Measurements from ENCODE around the gene PRKG1.
"Not testable (repeated sequence)": the region's sequence is repeated elsewhere in the genome, so short reads cannot be mapped to it uniquely, and the experiment has no call there.

PRKG1 gene

DNA sequence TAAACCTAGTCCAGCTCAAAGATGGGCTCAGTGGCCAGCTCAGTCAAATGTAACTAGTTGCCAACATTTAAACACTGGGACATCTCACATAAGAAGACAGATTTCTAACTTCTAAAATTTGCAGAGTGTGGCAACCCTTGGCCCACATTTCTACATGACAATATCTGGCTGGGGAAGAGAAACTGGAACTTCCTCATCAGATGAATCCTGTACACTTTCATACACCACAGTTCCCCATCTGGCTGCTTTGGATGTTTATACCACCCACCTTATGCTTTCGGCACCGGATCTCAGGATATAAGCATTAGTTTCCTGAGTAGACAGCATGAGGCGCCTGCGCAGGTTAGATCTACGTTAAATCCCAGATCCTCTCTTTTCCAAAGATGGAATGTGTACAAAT is 199.3 kb downstream of the PRKG1 start:
- H2AFZ ChIP-seq (ENCODE audit: low read length), result no peak overlapping the region
- no peaks in the 10 kb centered on the region for H3K9me3 ChIP-seq (replicated peaks in 1 of 2; ENCODE audit: control insufficient read depth in 2 of 2, insufficient read depth in 1 of 2, low read depth in 1 of 2, low read length in 2 of 2)
- no peaks in the 10 kb centered on the region for H3K27me3 ChIP-seq (ENCODE audit: control insufficient read depth in 3 of 3, insufficient read depth in 3 of 3, low read depth in 1 of 3, low read length in 3 of 3)
- H3K18ac ChIP-seq (ENCODE audit: low read length), result no peak overlapping the region
- no peak overlapping the region for H3K4me3 ChIP-seq (ENCODE audit: low read length in 2 of 2)
- H3K4ac ChIP-seq (ENCODE audit: low read length), result no peak overlapping the region
- H4K91ac ChIP-seq (ENCODE audit: low read depth, low read length, poor library complexity), result no peak overlapping the region
- H2BK15ac ChIP-seq (ENCODE audit: low read length), result no peak overlapping the region
- H2BK120ac ChIP-seq (ENCODE audit: low read depth, low read length), result no peak overlapping the region
- no peak overlapping the region for H2BK5ac ChIP-seq (ENCODE audit: low read length)
- H3K14ac ChIP-seq (ENCODE audit: low read length), result no peak overlapping the region
- no peak overlapping the region for H3K23ac ChIP-seq (ENCODE audit: low read depth, low read length, poor library complexity)
- no peak overlapping the region for H3K4me2 ChIP-seq (ENCODE audit: insufficient read depth, low read length, poor library complexity, severe bottlenecking)
- H3K4me1 ChIP-seq (ENCODE audit: control insufficient read depth in 2 of 2, insufficient read depth in 1 of 2, low read depth in 1 of 2, low read length in 2 of 2), result peaks cover 0 to under 1% of the 10 kb centered on the region in 2 donors
- H2BK12ac ChIP-seq (ENCODE audit: low read length), result no peak overlapping the region
- H2AK5ac ChIP-seq (ENCODE audit: low read depth, low read length), result no peak overlapping the region
- no peak overlapping the region for H4K8ac ChIP-seq (ENCODE audit: low read depth, low read length)
- H3K27ac ChIP-seq (replicated peaks; ENCODE audit: low read length), result no peak overlapping the region
- WGBS, 2 donors (ENCODE audit: extremely low coverage in 2 of 2, insufficient read length in 2 of 2, insufficient replicate concordance in 1 of 2), result no CpG with 5 or more reads among the region's 5 CpGs
- H3K9ac ChIP-seq (ENCODE audit: low read depth, low read length, poor library complexity), result no peak overlapping the region
- no peak for DNase-seq (ENCODE audit: low spot score)
- H3K79me1 ChIP-seq (ENCODE audit: low read depth, low read length), result no peaks in the 10 kb centered on the region
- H3K36me3 ChIP-seq (replicated peaks in 1 of 2; ENCODE audit: control insufficient read depth in 2 of 2, insufficient read depth in 2 of 2, low read length in 2 of 2), result no peaks in the 10 kb centered on the region

- not testable (repeated sequence) for H4K91ac ChIP-seq (ENCODE audit: low read depth, low read length, poor library complexity); H3K27me3 ChIP-seq (ENCODE audit: control insufficient read depth in 3 of 3, insufficient read depth in 3 of 3, low read depth in 1 of 3, low read length in 3 of 3)
- no CpG with 5 or more reads among the region's 6 CpGs for WGBS, 2 donors (ENCODE audit: extremely low coverage in 2 of 2, insufficient read length in 2 of 2, insufficient replicate concordance in 1 of 2)
Observed at GRCh38 chr10:51276097-51276496, 201.8 kb downstream of the PRKG1 start.

GRCh38 chr10:51281387-51281786 is 207.1 kb downstream of the PRKG1 start:
- not testable (repeated sequence) for H3K27ac ChIP-seq (replicated peaks; ENCODE audit: low read length); H2BK5ac ChIP-seq (ENCODE audit: low read length); H3K4me2 ChIP-seq (ENCODE audit: insufficient read depth, low read length, poor library complexity, severe bottlenecking); H2AFZ ChIP-seq (ENCODE audit: low read length); H3K4me1 ChIP-seq (ENCODE audit: control insufficient read depth in 2 of 2, insufficient read depth in 1 of 2, low read depth in 1 of 2, low read length in 2 of 2); H4K8ac ChIP-seq (ENCODE audit: low read depth, low read length); H4K91ac ChIP-seq (ENCODE audit: low read depth, low read length, poor library complexity); DNase-seq (ENCODE audit: low spot score); H3K14ac ChIP-seq (ENCODE audit: low read length); H3K23ac ChIP-seq (ENCODE audit: low read depth, low read length, poor library complexity); H2BK120ac ChIP-seq (ENCODE audit: low read depth, low read length); H3K9me3 ChIP-seq (replicated peaks in 1 of 2; ENCODE audit: control insufficient read depth in 2 of 2, insufficient read depth in 1 of 2, low read depth in 1 of 2, low read length in 2 of 2); H3K18ac ChIP-seq (ENCODE audit: low read length); H3K36me3 ChIP-seq (replicated peaks in 1 of 2; ENCODE audit: control insufficient read depth in 2 of 2, insufficient read depth in 2 of 2, low read length in 2 of 2); H3K9ac ChIP-seq (ENCODE audit: low read depth, low read length, poor library complexity); H3K27me3 ChIP-seq (ENCODE audit: control insufficient read depth in 3 of 3, insufficient read depth in 3 of 3, low read depth in 1 of 3, low read length in 3 of 3); H3K4me3 ChIP-seq (ENCODE audit: low read length in 2 of 2); H3K79me1 ChIP-seq (ENCODE audit: low read depth, low read length); H3K4ac ChIP-seq (ENCODE audit: low read length); H2BK15ac ChIP-seq (ENCODE audit: low read length); H2AK5ac ChIP-seq (ENCODE audit: low read depth, low read length); H2BK12ac ChIP-seq (ENCODE audit: low read length)
- no CpG with 5 or more reads among the region's 5 CpGs for WGBS, 2 donors (ENCODE audit: extremely low coverage in 2 of 2, insufficient read length in 2 of 2, insufficient replicate concordance in 1 of 2)

More at GRCh38 chr10:51276097-51276496, 201.8 kb downstream of the PRKG1 start:
- not testable (repeated sequence) for H2AFZ ChIP-seq (ENCODE audit: low read length); DNase-seq (ENCODE audit: low spot score); H2BK12ac ChIP-seq (ENCODE audit: low read length); H2AK5ac ChIP-seq (ENCODE audit: low read depth, low read length); H3K79me1 ChIP-seq (ENCODE audit: low read depth, low read length); H4K8ac ChIP-seq (ENCODE audit: low read depth, low read length); H3K27ac ChIP-seq (replicated peaks; ENCODE audit: low read length); H3K4me1 ChIP-seq (ENCODE audit: control insufficient read depth in 2 of 2, insufficient read depth in 1 of 2, low read depth in 1 of 2, low read length in 2 of 2); H3K9me3 ChIP-seq (replicated peaks in 1 of 2; ENCODE audit: control insufficient read depth in 2 of 2, insufficient read depth in 1 of 2, low read depth in 1 of 2, low read length in 2 of 2); H3K23ac ChIP-seq (ENCODE audit: low read depth, low read length, poor library complexity); H2BK15ac ChIP-seq (ENCODE audit: low read length); H3K18ac ChIP-seq (ENCODE audit: low read length); H2BK5ac ChIP-seq (ENCODE audit: low read length); H2BK120ac ChIP-seq (ENCODE audit: low read depth, low read length); H3K4ac ChIP-seq (ENCODE audit: low read length); H3K36me3 ChIP-seq (replicated peaks in 1 of 2; ENCODE audit: control insufficient read depth in 2 of 2, insufficient read depth in 2 of 2, low read length in 2 of 2); H3K14ac ChIP-seq (ENCODE audit: low read length); H3K9ac ChIP-seq (ENCODE audit: low read depth, low read length, poor library complexity); H3K4me2 ChIP-seq (ENCODE audit: insufficient read depth, low read length, poor library complexity, severe bottlenecking); H3K4me3 ChIP-seq (ENCODE audit: low read length in 2 of 2)

DNA sequence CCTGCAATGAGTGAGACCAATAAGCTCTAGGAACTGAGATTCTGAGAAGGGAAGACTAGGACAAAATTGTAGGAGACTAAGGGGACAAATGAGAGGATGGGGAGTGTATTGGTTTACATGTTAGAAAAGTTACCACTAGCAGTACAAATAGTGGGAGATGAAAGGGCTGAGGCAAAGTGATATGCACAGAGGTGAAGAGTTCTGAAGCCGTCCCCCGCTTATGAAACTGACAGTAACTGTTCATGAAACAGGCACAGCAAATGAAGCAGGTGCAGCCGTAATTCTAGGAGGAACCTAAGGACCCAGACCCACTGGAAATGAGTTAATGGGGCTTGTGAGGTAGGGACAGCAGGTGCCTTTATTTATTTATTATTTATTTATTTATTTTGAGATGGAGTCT is 211.3 kb downstream of the PRKG1 start:
- Histone ChIP-seq H3K27me3 (ENCODE audit: control insufficient read depth in 3 of 3, insufficient read depth in 3 of 3, low read depth in 1 of 3, low read length in 3 of 3) (no peaks in the 10 kb centered on the region), H3K4me2 (ENCODE audit: insufficient read depth, low read length, poor library complexity, severe bottlenecking) (no peak overlapping the region), H2AK5ac (ENCODE audit: low read depth, low read length) (no peak overlapping the region), H2AFZ (ENCODE audit: low read length) (no peak overlapping the region), H3K4me1 (ENCODE audit: control insufficient read depth in 2 of 2, insufficient read depth in 1 of 2, low read depth in 1 of 2, low read length in 2 of 2) (no peaks in the 10 kb centered on the region), H3K79me1 (ENCODE audit: low read depth, low read length) (no peaks in the 10 kb centered on the region), H2BK120ac (ENCODE audit: low read depth, low read length) (no peak overlapping the region), H2BK5ac (ENCODE audit: low read length) (no peak overlapping the region), H3K23ac (ENCODE audit: low read depth, low read length, poor library complexity) (no peak overlapping the region), H4K91ac (ENCODE audit: low read depth, low read length, poor library complexity) (no peak overlapping the region), H3K18ac (ENCODE audit: low read length) (no peak overlapping the region), H3K27ac (replicated peaks; ENCODE audit: low read length) (no peak overlapping the region), H3K4me3 (ENCODE audit: low read length in 2 of 2) (no peak overlapping the region), H3K9ac (ENCODE audit: low read depth, low read length, poor library complexity) (no peak overlapping the region), H3K36me3 (replicated peaks in 1 of 2; ENCODE audit: control insufficient read depth in 2 of 2, insufficient read depth in 2 of 2, low read length in 2 of 2) (no peaks in the 10 kb centered on the region), H2BK15ac (ENCODE audit: low read length) (no peak overlapping the region), H3K4ac (ENCODE audit: low read length) (no peak overlapping the region), H4K8ac (ENCODE audit: low read depth, low read length) (no peak overlapping the region), H2BK12ac (ENCODE audit: low read length) (no peak overlapping the region), H3K14ac (ENCODE audit: low read length) (no peak overlapping the region), H3K9me3 (replicated peaks in 1 of 2; ENCODE audit: control insufficient read depth in 2 of 2, insufficient read depth in 1 of 2, low read depth in 1 of 2, low read length in 2 of 2) (peaks cover 0 to 4% of the 10 kb centered on the region in 2 donors)
- WGBS, 2 donors (ENCODE audit: extremely low coverage in 2 of 2, insufficient read length in 2 of 2, insufficient replicate concordance in 1 of 2), result no CpG with 5 or more reads among the region's 3 CpGs
- no peak for DNase-seq (ENCODE audit: low spot score)
